Colon (tissue), 2 donors: ENCODE measurements around the gene PODN.

ENCODE experiments used
- FAIRE-seq: peaks from 2 replicates; lab custom pipeline; 2012; peaks lifted over from hg19 to GRCh38; lab: Jason Lieb, UNC
- donor health status: control.
- donor health status: control.

Gene PODN

DNA sequence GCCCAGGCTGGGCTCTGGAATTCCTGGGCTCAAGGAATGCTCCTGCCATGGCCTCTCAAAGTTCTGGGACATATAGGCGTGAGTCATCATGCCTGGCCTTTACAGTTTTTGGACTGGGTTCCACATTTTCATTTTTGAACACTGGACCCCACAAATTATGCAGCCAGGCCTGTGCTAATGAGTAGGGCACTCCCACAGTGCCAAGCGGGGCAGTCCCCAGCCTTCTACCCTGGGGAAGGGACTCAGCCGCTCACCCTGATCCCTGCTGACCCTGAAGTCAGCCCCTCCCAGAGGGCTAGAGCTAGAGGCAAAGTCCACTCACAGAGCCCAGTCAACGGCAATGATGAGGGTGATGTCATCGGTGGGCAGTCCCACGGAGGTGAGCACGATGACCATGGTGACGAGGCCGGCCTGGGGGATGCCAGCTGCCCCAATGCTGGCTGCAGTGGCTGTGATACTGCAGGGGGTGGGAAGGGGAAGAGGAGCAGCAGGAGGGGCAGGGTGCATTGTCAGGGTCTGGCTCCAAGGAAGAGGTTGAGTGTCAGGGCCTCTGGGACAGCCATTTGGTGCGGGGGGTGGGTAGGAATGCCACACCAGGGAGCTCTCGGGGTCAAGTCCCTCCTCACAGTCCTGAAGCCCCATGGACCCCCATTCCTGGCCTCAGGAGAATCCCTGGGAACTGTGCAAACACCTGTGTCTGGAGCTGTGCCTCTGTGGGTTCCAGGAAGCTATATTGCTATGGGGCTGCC lies 27.6 kb downstream of the PODN start:
- FAIRE-seq: no peak

DNA sequence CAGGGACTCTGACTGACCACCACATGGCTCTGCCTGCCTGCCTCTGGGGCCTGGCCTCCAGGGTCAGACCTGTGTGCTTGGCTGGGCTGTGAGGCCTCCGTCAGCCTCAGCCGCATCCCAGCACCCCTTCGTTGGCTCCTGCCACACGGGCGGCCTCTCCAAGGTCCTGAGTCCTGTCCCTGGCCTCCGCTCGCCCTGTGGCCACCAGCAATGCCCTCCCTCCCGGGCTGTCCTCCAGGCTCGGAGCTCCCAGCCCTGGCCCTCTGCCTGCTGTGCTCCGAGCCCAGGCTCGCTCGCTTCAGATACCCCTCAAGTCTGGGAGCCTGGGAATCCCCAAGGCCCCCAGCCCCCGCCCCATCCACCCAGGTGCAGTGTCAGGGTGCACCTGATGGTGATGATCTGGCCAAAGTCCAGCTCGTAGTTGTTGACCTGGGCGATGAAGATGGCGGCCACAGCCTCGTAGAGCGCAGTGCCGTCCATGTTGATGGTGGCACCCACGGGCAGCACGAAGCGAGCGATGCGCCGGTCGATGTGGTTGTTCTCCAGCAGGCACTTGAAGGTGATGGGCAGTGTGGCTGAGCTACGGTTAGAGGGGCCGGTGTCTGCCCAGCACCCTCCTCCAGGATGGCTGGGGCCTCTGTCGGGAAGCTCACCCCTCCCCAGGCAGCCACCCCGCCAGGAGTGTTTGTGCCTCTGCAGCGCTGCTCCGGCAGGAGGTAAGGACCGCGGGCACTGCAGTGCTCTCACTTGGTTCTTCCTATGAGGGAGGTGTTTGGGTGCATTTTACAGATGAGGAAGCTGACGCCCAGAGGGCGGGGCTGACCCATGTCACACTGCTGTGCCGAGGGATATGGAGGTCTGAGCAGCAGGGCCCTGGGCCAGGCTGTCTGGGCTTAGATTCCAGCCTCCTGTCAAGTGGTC lies 28.5 kb downstream of the PODN start:
- FAIRE-seq: no peak

DNA sequence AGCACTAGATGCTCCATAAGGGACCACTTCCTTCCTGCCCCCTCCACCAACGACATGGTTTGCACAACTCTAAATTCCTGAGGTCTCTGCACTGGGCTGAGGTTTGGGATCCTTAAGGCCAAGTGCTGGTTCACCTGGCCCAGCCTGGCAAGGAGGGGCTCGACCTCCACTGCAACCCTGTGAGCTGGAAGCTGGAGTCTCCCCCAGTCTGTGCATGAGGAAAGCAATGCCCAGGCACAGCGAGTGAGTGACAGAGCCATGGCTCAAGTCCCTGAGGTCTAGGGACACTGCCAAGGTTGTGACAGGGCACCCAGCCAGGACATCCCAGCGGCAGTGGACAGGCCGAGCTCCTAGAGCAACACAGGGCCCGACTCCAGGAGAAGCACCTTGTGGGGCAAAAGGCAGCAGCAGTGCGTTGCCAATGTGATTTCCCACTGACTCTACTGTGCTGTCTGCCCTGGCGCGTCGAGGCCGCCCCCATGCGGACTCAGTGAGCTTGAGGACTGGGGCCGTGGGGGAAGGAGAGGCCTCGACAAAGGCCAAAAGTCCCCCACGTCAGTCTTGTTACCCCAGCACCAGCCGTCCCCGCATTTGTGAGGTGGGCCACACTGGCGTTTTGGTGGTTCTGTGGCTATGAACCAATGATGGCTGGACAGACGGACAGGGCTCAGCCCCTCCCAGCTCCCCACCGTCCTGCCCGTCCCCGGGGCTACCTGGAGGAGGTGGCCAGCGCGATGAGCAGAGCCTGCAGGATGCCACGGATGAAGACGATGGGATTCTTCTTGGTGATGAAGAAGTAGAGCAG lies 30.0 kb downstream of the PODN start:
- no peak for FAIRE-seq

DNA sequence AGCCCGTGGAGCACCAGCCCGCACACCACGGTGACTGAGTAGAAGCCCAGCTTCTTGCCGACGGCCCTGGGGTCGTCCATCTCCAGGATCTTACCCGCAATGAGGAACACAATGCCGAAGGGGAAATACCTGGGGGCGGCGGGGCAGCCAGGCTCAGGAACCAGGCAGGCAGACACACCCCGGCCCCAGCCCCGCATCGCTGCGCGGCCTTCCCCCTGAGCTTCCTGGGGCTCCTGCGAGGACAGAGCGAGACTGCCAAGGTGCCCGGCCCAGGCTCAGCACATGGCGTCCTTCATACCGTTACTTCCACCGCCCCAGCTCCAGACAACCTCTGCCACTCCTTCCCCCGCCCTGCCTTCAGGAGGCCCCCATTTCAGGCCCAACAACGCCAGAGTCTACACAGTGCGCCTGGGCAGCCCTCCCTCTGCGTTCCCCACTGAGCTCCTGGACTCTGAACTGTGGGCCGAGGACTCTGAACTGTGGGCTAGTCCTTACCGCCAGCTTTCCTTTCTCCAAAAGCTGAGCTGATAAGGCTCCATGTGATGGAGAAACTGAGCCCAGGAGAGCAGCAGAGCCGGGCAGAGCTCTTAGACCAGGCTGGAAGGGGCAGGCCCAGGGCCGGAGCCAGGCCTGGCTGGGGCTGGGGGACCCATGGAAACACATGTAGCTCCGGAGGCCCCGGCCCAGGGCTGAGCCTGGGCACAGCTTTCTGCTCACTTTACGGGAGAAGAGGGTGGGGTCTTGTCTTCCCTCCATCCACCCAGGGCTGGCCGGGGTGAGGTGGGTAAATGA lies 30.8 kb downstream of the PODN start:
- no peak for FAIRE-seq

DNA sequence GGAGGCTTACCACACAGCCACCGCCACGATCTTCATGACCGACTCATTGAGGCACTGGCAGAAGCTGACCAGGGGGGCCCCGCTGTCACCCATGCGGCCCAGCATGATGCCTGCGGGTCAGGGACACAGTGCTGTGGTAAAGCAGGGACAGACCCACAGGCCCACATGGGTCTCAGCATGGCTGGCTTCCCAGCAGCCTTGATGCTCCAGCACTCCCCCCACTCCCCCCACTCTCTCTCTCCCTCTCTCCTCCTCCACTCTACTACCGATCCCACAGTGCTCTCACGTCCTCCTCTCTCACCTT lies 31.4 kb downstream of the PODN start:
- FAIRE-seq: no peak

DNA sequence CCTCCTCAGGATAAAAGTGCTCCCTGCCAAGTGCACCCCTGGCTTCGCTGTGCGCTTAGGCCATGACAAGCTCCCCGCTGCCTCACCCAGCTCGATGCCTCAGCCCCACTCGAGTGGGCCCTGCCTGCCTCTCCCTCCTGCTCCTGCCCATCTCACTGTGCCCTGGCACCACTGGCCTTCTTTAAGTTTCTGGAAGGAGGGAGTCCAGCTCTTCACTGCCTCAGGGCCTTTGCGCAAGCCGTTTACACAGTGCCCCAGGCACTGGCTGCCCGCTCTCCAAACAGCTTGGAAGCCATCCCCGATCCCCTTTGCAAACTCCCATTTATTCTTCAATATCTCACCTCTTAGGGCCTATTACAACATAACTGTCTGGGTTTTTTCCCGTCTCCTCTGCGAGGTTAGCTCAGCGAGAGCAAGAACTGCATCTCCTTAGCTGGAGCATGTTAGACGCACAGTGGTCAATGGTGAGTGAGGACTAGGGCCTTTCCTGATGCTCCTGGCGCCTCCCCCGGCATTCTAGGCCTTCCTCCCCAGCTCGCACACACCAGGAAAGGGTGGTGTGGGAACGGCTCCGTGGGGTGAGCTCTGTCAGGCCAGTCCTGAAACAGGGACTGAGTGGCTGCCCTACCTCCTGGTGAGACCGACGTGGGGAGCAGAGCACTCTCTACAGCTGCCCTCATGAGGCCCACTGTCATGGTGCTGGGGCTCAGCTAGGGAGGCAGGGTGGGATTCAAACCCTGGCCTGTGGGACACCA lies 31.9 kb downstream of the PODN start:
- no peak for FAIRE-seq

DNA sequence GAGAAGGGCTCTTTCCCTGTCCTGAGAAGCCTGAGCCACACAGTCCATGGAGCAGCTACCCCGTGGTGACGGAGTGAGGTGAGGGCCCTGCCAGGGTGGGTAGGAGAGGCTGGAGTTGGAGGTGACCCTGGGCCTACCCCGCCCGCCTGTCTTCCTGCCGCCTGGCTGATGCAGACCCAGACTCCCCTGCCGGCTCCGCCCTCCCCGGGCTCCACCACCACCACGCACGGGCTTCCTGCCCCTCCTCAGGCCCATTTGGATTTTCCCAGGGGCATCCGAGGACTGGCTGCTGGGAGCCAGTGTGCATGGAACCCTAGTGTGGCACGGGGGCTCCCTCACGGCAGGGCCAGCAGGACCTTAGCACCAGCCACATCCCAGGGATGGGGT lies 32.5 kb downstream of the PODN start:
- no peak for FAIRE-seq

DNA sequence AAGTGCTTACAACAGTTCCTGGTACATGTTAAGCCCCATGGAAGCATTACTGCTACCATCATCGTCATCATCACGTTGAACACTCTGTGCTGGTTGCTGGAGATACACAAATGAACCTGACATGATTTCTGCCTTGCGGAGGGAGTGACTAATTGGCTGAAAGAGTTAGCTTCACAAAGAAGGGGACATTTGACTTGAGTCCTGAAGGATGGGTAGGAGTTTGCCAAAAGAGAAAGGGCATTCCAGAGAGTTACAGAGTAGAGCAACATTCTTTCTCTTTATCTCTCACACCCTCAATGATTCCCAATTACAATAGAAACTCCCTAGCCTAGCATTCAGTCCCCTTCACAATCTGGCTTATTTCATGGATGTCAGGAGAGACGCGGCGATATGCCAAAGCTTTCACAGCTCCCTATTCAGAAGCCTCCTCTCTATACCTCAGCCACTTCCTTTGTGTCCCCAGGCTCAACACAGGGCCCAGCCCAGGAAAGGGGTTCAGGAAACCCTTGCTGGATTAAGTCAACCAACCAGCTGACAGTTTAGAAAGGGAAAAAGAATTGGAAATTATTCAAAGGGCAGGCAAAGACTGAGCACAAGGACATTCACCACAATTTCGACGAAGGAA lies 42.4 kb downstream of the PODN start:
- FAIRE-seq: no peak

DNA sequence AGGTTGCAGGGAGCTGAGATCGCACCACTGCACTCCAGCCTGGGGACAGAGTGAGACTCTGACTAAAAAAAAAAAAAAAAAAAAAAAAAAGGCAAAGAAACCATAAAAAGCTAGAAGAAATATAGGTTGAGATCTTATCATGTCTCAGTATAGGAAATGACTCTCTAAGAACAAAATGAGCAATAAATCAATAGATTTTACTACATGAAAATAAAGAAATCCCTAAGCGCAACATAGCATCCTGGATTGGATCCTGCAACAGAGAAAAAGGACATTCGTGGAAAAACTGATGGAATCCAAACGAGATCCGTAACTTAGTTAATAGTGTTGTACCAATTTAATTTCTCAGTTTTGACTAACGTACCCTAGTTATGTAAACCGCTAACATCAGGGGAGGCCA lies 45.1 kb downstream of the PODN start:
- FAIRE-seq: no peak

DNA sequence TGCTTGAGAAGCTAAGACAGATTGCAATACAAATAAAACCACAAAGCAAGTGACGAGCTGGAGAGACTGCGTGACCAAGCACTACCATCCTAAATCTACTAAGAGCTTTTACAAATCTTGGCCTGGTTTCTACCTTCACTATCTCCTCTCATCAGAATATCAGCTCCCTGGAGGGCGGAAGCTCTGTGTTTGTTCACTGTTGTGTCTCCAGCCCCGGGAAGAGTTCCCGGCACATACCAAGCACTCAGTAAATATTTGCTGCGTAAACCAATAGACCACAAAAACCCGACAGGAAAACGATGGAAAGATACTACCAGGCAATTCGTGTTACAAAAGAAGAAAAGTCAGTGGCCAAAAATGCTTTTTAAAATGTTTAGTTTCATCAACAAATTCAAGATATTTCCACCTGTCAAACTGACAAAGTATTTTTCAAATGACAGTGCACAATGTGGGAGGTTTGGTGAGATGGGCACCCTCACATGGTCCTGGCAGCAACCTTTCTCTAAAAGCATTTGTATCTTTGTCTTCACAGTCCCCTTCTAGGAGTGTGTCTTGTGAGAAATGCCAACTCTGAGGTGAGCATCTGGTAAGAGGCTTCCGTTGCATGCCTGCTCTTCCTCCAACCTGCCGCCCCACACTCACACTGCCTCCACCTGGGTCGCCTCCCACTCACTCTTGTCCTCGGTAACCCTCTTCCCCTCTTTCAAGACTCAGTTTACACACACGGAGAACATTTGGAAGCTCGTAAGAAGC lies 45.7 kb downstream of the PODN start:
- FAIRE-seq: no peak

DNA sequence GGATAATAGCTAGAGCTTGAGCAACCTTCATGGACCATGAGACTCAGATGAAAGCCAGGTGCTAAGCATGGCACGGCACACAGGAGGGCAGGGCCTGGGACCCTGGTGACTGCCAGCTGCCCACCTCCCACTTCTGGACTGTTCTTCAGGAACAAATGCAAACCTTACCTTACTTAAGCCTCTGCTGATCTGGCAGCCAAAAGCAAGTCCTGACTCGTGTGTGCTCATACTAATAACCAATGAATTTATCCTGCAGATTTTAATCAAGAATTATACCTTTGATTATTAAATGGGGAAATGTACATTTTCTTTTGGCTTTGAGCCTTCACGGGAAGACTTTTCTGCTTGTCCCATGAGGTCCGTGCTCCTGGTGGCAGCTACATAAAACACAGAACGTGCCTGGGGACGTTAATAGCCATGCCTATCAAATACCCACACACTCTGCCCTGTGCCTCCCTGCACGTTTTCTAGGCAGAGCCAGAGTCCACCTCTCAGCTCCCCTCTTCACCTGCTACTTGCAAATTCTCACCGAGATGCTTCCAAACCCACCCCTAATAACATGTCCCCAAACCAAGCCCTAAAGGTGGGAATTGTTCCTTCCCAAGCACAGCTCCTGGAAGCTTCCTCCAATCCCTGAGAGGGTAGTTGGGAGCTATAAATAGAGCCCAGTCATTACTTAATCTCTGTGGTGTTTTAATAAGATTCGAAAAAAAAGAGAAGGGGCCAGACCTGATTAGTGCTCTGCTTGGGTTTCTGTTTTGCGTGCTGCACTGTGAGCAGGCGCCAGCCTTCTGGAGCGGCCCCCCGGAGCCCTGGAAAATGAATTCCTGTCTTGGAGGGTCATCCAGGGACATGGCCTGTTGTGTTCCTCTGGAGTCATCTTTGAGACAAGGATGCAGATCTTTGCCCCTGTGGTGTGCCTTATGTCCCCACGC lies 46.9 kb downstream of the PODN start:
- no peak for FAIRE-seq

DNA sequence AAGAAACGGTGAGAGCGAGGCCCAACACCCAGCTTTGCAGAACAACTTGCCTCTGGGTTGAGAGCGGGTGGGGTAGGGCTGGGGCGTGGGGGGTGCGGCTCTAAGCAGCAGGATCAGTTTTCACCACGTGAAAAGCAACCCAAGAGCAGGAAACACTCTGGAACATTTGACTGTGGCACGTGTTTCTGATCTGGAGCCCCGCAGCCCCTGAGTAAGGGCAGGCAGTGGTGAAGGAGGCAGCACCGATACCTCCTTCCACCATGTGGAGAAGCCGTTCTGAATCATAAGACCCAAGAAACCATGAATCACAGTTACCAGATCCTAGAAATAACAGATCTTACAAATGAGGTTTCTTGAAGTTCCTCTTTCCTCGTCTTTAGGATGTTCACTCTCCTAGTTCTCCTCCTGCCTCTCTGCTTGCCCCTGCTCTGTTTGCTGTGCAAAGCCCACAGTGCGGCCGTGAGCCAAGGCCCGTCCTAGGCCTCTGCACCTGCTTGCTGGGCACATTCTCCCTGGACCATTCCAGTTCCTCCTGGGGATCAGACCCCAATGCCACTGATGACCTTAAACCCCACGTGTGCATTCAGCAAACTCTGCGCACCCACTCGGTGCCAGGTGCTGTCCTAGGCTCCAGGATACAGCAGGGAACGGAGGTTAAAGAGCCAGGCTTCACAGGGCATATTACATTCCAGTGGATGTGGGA lies 48.5 kb downstream of the PODN start:
- FAIRE-seq: no peak

DNA sequence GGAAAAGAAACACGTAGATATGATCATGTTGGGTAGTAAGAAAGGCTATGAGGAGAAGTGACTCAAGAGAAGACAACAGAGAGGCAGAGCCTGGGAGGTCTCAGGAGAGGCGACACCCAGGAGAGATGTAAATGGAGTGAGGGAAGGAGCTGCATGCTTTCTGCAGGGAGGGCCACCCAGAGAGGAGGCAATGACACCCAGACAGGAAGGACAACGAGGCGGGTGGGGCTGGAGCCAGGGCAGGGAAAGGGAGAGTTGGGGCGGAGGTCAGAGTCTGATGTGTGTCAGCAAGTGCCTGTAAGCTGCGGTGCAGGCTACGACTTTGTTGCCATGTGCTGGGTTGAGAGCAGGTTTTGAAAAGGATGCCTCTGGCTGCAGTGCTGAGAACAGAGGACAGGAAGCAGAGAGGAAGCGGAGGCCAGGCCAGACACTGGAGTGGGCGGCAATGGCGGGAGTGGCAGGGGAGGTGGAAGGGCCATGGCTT lies 49.1 kb downstream of the PODN start:
- FAIRE-seq: no peak

DNA sequence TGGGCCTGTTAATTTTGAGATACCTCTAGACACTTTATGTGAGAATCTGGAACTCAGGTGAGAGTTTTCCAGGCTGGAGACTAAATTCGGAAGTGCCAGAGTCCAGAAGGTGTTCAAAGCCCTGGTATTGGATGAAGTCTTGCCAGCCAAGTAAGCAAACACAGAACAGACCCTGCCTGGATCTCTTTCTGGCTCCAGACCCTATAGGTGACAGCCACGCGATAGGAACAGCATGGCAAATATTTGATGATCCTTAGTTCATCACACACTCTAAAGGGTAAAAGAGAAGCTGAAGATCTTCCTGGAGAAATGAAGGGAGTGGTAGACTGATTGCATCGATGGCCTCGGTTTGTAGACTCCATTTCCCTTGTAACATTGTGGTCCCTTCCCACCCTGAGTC lies 49.7 kb downstream of the PODN start:
- no peak for FAIRE-seq

DNA sequence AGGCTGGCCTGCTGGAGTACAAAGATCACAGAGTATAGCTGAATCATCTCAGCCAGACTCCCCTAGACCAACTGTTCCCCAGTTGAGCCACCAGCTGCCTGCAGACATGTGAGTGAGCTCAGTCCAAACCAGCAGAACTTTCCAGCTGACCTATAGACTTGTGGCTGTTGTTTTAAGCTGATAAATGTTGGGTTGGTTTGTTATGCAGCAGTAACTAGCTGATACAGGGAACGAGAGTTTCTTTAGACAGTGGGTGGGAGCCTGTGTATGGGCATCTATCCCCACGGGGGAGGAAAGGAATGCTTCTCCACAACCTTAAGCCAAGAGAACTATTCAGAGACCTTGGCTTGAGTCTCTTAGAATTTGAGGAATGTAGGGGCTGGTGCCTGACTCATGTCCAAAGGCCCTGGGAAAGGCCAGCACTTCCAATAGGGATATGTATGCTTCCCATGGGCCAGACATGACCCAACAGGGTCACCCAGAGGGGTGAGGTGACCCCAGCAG lies 50.3 kb downstream of the PODN start:
- FAIRE-seq: no peak

DNA sequence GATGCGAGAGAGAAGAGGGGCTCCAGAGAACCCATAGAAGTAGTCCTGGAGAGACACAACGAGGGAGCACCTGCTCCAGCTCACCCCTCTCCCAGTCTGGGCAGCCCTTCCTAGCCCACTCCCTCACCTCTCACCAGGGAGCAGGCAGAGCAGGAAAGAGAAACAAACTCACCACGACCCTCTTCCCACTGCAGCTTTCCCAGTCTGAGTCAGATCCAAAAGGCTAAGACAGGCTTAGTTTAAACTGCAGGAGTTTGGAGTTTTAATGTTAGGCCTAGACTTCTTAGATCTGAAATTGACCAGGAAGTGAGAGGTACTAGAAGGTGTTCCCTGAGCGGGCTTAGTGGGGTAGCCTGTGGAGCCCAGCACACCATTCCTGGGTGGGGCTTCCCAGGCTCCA lies 50.8 kb downstream of the PODN start:
- FAIRE-seq: no peak

DNA sequence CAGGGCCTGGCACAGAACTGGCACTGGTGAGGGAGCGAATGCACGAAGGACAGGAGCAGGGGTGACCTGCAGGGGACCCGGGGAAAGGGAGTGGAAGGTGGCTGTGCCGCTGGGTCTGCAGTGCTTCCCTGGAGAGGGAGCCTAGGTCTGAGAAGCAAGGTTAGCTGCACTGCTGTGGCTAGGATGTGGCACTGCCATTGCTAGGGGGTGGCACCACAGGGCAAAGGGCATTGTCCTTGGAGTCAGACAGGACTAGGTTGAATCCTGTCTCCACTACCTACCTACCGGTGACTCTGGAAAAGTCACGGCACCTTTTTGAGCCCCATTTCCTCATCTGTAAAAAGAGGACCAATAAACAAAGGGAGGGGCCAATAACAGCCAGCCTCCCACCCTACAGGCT lies 52.1 kb downstream of the PODN start:
- no peak for FAIRE-seq
